NCI-H2107 treated with DMSO at 0.1 percent for 48 hours (cell line): ENCODE measurements around the gene MAPK13.
"Not testable (repeated sequence)": the region's sequence is repeated elsewhere in the genome, so short reads cannot be mapped to it uniquely, and the experiment has no call there.

Experiments
- DNase-seq: peaks from one replicate; lab custom pipeline; 2025; ENCODE audit not compliant: unreplicated experiment; lab: John Stamatoyannopoulos, UW

The MAPK13 gene

GRCh38 chr6:36114798-36115408 lies 15.4 kb upstream of the MAPK13 start:
- DNase-seq, result no peak

GRCh38 chr6:36115412-36115811 lies 14.9 kb upstream of the MAPK13 start:
- no peak for DNase-seq

GRCh38 chr6:36116066-36116864 lies 14.0 kb upstream of the MAPK13 start:
- DNase-seq, result no peak

- no peak for DNase-seq
Measured at GRCh38 chr6:36116943-36117342, 13.4 kb upstream of the MAPK13 start.

GRCh38 chr6:36117658-36118549 lies 12.4 kb upstream of the MAPK13 start:
- DNase-seq, result no peak

- DNase-seq, result no peak
Measured at GRCh38 chr6:36118550-36119107, 11.7 kb upstream of the MAPK13 start.

- DNase-seq, result no peak
Measured at GRCh38 chr6:36119209-36119608, 11.1 kb upstream of the MAPK13 start.

- DNase-seq, result no peak
Measured at GRCh38 chr6:36120018-36120417, 10.3 kb upstream of the MAPK13 start.

- DNase-seq, result no peak
Measured at GRCh38 chr6:36120539-36120938, 9.8 kb upstream of the MAPK13 start.

- DNase-seq, result no peak
Measured at GRCh38 chr6:36120979-36121786, 9.1 kb upstream of the MAPK13 start.

GRCh38 chr6:36121787-36122494 lies 8.4 kb upstream of the MAPK13 start:
- no peak for DNase-seq

GRCh38 chr6:36122495-36123269 lies 7.6 kb upstream of the MAPK13 start:
- no peak for DNase-seq

- peak; percentile 3 for DNase-seq
Measured at GRCh38 chr6:36123270-36124139, 6.8 kb upstream of the MAPK13 start.

GRCh38 chr6:36124346-36124745 lies 6.0 kb upstream of the MAPK13 start:
- DNase-seq, result not testable (repeated sequence)

GRCh38 chr6:36124881-36125280 lies 5.4 kb upstream of the MAPK13 start:
- DNase-seq, result peak; percentile 2

GRCh38 chr6:36125575-36125974 lies 4.7 kb upstream of the MAPK13 start:
- DNase-seq, result no peak

GRCh38 chr6:36126121-36126520 lies 4.2 kb upstream of the MAPK13 start:
- DNase-seq, result no peak
